LHCN-M2 (cell line): Measurements from ENCODE around the gene PRKAA1. TPM values are rescaled to one million over a fixed set of nuclear protein-coding genes. Genes with fewer than 3 reads are reported as not detected.

Experiments
- DNase-seq: peaks from one replicate; pipeline ENCODE4 v3.0.0-alpha.2; 2012; ENCODE audit warnings: low read depth
- polyA plus RNA-seq: library from polyadenylated mRNA; unstranded; fragments of >200 nt; gene quantifications from one replicate; pipeline ENCODE4 v1.2.1, GENCODE V29; 2012; ENCODE audit warnings: missing spikeins
- total RNA-seq: library from RNA; depleted of rRNA; stranded (reverse); fragments of >200 nt; gene quantifications from 2 replicates; pipeline ENCODE4 v1.2.3, GENCODE V29; 2014; rRNA removed

PRKAA1 gene
- total RNA-seq, result 75.5 and 78.8 TPM in 2 replicates
- polyA plus RNA-seq, result 27.5 TPM

- peak; percentile 80 for DNase-seq
Measured at GRCh38 chr5:40798012-40798800, at the start of gene PRKAA1. Gene PRKAA1 (minus strand): TSS chr5:40798374. CDS start chr5:40798189, 185 bp downstream.

- DNase-seq, result no peak
Measured at GRCh38 chr5:40847525-40847924, 49.4 kb upstream of the PRKAA1 start.

GRCh38 chr5:40846371-40846770 is 48.2 kb upstream of the PRKAA1 start:
- no peak for DNase-seq

- no peak for DNase-seq
Measured at GRCh38 chr5:40844565-40844964, 46.4 kb upstream of the PRKAA1 start.

GRCh38 chr5:40842351-40842750 is 44.2 kb upstream of the PRKAA1 start:
- peak; percentile 71 for DNase-seq

GRCh38 chr5:40841068-40841805 is 43.1 kb upstream of the PRKAA1 start, which contains the start of gene CARD6:
Gene CARD6 (plus strand): TSS chr5:40841367. CDS start chr5:40841383, 16 bp downstream.
- DNase-seq, result peak; percentile 54

GRCh38 chr5:40838086-40838485 is 39.9 kb upstream of the PRKAA1 start:
- DNase-seq, result no peak

GRCh38 chr5:40834849-40835787 is 36.9 kb upstream of the PRKAA1 start, which contains the start of gene RPL37:
Gene RPL37 (minus strand): TSS chr5:40835222. CDS start chr5:40835185, 37 bp downstream.
- peak; percentile 98 for DNase-seq

- peak; percentile 24 for DNase-seq
Measured at GRCh38 chr5:40834391-40834848, 36.2 kb upstream of the PRKAA1 start.

GRCh38 chr5:40833712-40834229 is 35.6 kb upstream of the PRKAA1 start:
- DNase-seq, result no peak

- peak; percentile 35 for DNase-seq
Measured at GRCh38 chr5:40832345-40832744, 34.2 kb upstream of the PRKAA1 start.

GRCh38 chr5:40831346-40832210 is 33.4 kb upstream of the PRKAA1 start:
- DNase-seq, result no peak

- no peak for DNase-seq
Measured at GRCh38 chr5:40829748-40830533, 31.8 kb upstream of the PRKAA1 start.

- DNase-seq, result no peak
Measured at GRCh38 chr5:40828690-40829661, 30.8 kb upstream of the PRKAA1 start.

GRCh38 chr5:40828021-40828631 is 30.0 kb upstream of the PRKAA1 start:
- DNase-seq, result no peak

GRCh38 chr5:40827188-40827977 is 29.2 kb upstream of the PRKAA1 start:
- DNase-seq, result no peak
